H1 (cell line): ENCODE data around the gene SPATA13. TPM values are rescaled to one million over a fixed set of nuclear protein-coding genes. Genes with fewer than 3 reads are reported as not detected.

Experiments used
- CTCF ChIA-PET: fragments of 300-600 bp; sonication (Branson Sonifier 250); formaldehyde crosslinking; loops from one replicate; lab custom pipeline; 2021; ENCODE audit not compliant: partially characterized antibody; lab: Charles Lee
- POLR2A ChIA-PET: fragments of 300-600 bp; sonication (Branson Sonifier 250); formaldehyde crosslinking; loops from one replicate; lab custom pipeline; 2021; ENCODE audit warnings: inconsistent platforms; ENCODE audit not compliant: partially characterized antibody; lab: Charles Lee
- DNase-seq, 2 experiments: peaks; one replicate each; pipeline versions ENCODE4 v3.0.0 to v3.0.0-alpha.2; 2010 to 2022; ENCODE audit warnings: low spot score in 2 of 2, low read depth in 1 of 2, mixed read lengths in 1 of 2
- FAIRE-seq: peaks from 2 replicates; lab custom pipeline; 2011; peaks lifted over from hg19 to GRCh38; lab: Jason Lieb, UNC
- H2AFZ ChIP-seq: 2 replicates; pipeline ENCODE4 v1.8.1; 2012; ENCODE audit warnings: low read length, inconsistent platforms
- H2AK5ac ChIP-seq: 2 replicates; pipeline ENCODE4 v1.6.1; 2013; ENCODE audit warnings: low read depth, low read length
- H2BK120ac ChIP-seq: replicated peaks from 2 replicates; pipeline ENCODE3; 2013; ENCODE audit warnings: low read depth, low read length, inconsistent platforms
- H2BK12ac ChIP-seq: 2 replicates; pipeline ENCODE4 v1.6.1; 2013; ENCODE audit warnings: low read depth, low read length
- H2BK15ac ChIP-seq: 2 replicates; pipeline ENCODE4 v1.6.1; 2013; ENCODE audit warnings: low read length
- H2BK20ac ChIP-seq: 2 replicates; pipeline ENCODE4 v1.6.1; 2013; ENCODE audit warnings: low read length
- H2BK5ac ChIP-seq: 2 replicates; pipeline ENCODE4 v1.6.1; 2013; ENCODE audit warnings: low read depth, low read length
- H3K14ac ChIP-seq: 2 replicates; pipeline ENCODE4 v1.6.1; 2013; ENCODE audit warnings: inconsistent platforms; ENCODE audit not compliant: insufficient read length
- H3K18ac ChIP-seq: 2 replicates; pipeline ENCODE4 v1.6.1; 2013; ENCODE audit warnings: low read length; ENCODE audit errors: extremely low read depth
- H3K23ac ChIP-seq: 2 replicates; pipeline ENCODE4 v1.6.1; 2013; ENCODE audit warnings: inconsistent platforms; ENCODE audit not compliant: insufficient read length
- H3K23me2 ChIP-seq: 2 replicates; pipeline ENCODE4 v1.6.1; 2013; ENCODE audit warnings: low read depth, low read length
- H3K27ac ChIP-seq: 2 replicates; pipeline ENCODE4 v1.6.1; 2011; ENCODE audit warnings: low read depth, low read length, inconsistent platforms
- H3K27me3 ChIP-seq, 4 experiments: replicated peaks in 1 of 4; 1 replicate in 1 of 4; 2 replicates in 3 of 4; pipeline versions ENCODE4 v1.6.1 to v1.8.1; 2011 to 2013; ENCODE audit warnings: low read length in 3 of 4, mild to moderate bottlenecking in 3 of 4, inconsistent platforms in 2 of 4, mixed read lengths in 2 of 4, moderate library complexity in 1 of 4; ENCODE audit not compliant: control insufficient read depth in 3 of 4, insufficient read depth in 3 of 4; ENCODE audit errors: extremely low read depth in 1 of 4
- H3K36me3 ChIP-seq, 4 experiments: 2 replicates each; pipeline versions ENCODE4 v1.6.1 to v1.8.1; 2011 to 2013; ENCODE audit warnings: mild to moderate bottlenecking in 4 of 4, low read length in 3 of 4, moderate library complexity in 2 of 4, control low read depth in 1 of 4, inconsistent platforms in 1 of 4; ENCODE audit not compliant: insufficient read depth in 4 of 4, control insufficient read depth in 2 of 4
- H3K4ac ChIP-seq: replicated peaks from 2 replicates; pipeline ENCODE3; 2013; ENCODE audit warnings: low read length, low read depth, mixed read lengths, inconsistent platforms; ENCODE audit not compliant: insufficient read length
- H3K4me1 ChIP-seq, 4 experiments: replicated peaks in 1 of 4; 1 replicate in 1 of 4; 2 replicates in 3 of 4; pipeline versions ENCODE4 v1.6.1 to v1.8.1; 2011 to 2013; ENCODE audit warnings: low read length in 3 of 4, inconsistent platforms in 2 of 4, mixed read lengths in 1 of 4; ENCODE audit not compliant: insufficient read depth in 4 of 4, control insufficient read depth in 3 of 4
- H3K4me2 ChIP-seq, 2 experiments: 2 replicates each; pipeline versions ENCODE4 v1.6.1 to v1.8.1; 2011 to 2013; ENCODE audit warnings: low read depth in 2 of 2, low read length in 2 of 2, control low read depth in 1 of 2, inconsistent platforms in 1 of 2, mild to moderate bottlenecking in 1 of 2; ENCODE audit not compliant: insufficient read depth in 1 of 2
- H3K4me3 ChIP-seq, 4 experiments: fragments of 200-600, 300-600 bp in 1 of 4; sonication (generic), shearing (Covaris generic), sonication (Bioruptor Twin) in 1 of 4; 2 replicates each; pipeline versions ENCODE4 v1.5.1 to v1.8.1; 2011 to 2016; ENCODE audit warnings: low read length in 4 of 4, low read depth in 3 of 4, control low read depth in 2 of 4, inconsistent platforms in 2 of 4, mild to moderate bottlenecking in 2 of 4, mixed read lengths in 1 of 4, moderate library complexity in 1 of 4; ENCODE audit not compliant: insufficient read depth in 2 of 4; ENCODE audit errors: extremely low read depth in 1 of 4
- H3K56ac ChIP-seq: replicated peaks from 2 replicates; pipeline ENCODE3; 2013; ENCODE audit warnings: low read depth, mild to moderate bottlenecking, mixed read lengths, low read length, inconsistent platforms; ENCODE audit not compliant: insufficient read length
- H3K79me1 ChIP-seq: 2 replicates; pipeline ENCODE4 v1.6.1; 2013; ENCODE audit warnings: low read depth, low read length, control low read depth
- H3K79me2 ChIP-seq, 2 experiments: 2 replicates each; pipeline versions ENCODE4 v1.6.1 to v1.8.1; 2012 to 2013; ENCODE audit warnings: low read length in 2 of 2, mild to moderate bottlenecking in 2 of 2, inconsistent platforms in 1 of 2; ENCODE audit not compliant: insufficient read depth in 2 of 2, control insufficient read depth in 1 of 2
- H3K9ac ChIP-seq, 4 experiments: replicated peaks in 1 of 4; 1 replicate in 1 of 4; 2 replicates in 3 of 4; pipeline versions ENCODE4 v1.6.1 to v1.8.1; 2011 to 2013; ENCODE audit warnings: low read depth in 3 of 4, low read length in 3 of 4, control low read depth in 2 of 4, mild to moderate bottlenecking in 2 of 4, moderate library complexity in 2 of 4, inconsistent platforms in 1 of 4; ENCODE audit errors: extremely low read depth in 1 of 4
- H3K9me3 ChIP-seq, 2 experiments: 2 replicates each; pipeline versions ENCODE4 v1.6.1 to v1.8.1; 2012 to 2013; ENCODE audit warnings: mild to moderate bottlenecking in 2 of 2, moderate library complexity in 2 of 2, control low read depth in 1 of 2, inconsistent platforms in 1 of 2, low read depth in 1 of 2, low read length in 1 of 2, mixed read lengths in 1 of 2; ENCODE audit not compliant: insufficient read depth in 2 of 2
- H4K20me1 ChIP-seq, 2 experiments: replicated peaks in 1 of 2; 2 replicates each; pipeline versions ENCODE3 to v1.8.1; 2011 to 2013; ENCODE audit warnings: inconsistent platforms in 2 of 2, low read length in 2 of 2, mild to moderate bottlenecking in 1 of 2; ENCODE audit not compliant: insufficient read depth in 2 of 2, control insufficient read depth in 1 of 2
- H4K5ac ChIP-seq: 2 replicates; pipeline ENCODE4 v1.6.1; 2013; ENCODE audit warnings: low read length, low read depth, mixed read lengths, inconsistent platforms; ENCODE audit not compliant: insufficient read length
- H4K8ac ChIP-seq: 2 replicates; pipeline ENCODE4 v1.8.0; 2013; ENCODE audit warnings: mild to moderate bottlenecking, moderate library complexity, low read length, inconsistent platforms; ENCODE audit not compliant: insufficient read depth; ENCODE audit errors: extremely low read depth
- H4K91ac ChIP-seq: replicated peaks from 2 replicates; pipeline ENCODE3; 2013; ENCODE audit warnings: low read length, mixed read lengths, inconsistent platforms; ENCODE audit not compliant: insufficient read length
- CEBPB ChIP-seq: IDR thresholded peaks from 2 replicates; pipeline ENCODE4 v1.6.1; 2012; ENCODE audit warnings: low read depth, low read length
- POU5F1 ChIP-seq: IDR thresholded peaks from 2 replicates; pipeline ENCODE4 v1.6.1; 2011; ENCODE audit warnings: low read depth, mild to moderate bottlenecking, low read length, moderate library complexity
- RAD21 ChIP-seq, 2 experiments: IDR thresholded peaks in 1 of 2; conservative IDR thresholded peaks in 1 of 2; 2 replicates each; pipeline ENCODE4 v1.6.1; 2011; ENCODE audit warnings: low read depth in 2 of 2, low read length in 2 of 2, improper control_type of control experiment in 1 of 2, inconsistent platforms in 1 of 2, mild to moderate bottlenecking in 1 of 2, moderate library complexity in 1 of 2
- RBBP5 ChIP-seq: IDR thresholded peaks from 2 replicates; pipeline ENCODE4 v1.7.1; 2012; ENCODE audit warnings: low read depth, mild to moderate bottlenecking, inconsistent platforms, low read length, moderate library complexity, borderline replicate concordance
- SAP30 ChIP-seq: fragments of 300-600 bp; sonication (generic); IDR thresholded peaks from 2 replicates; pipeline ENCODE4 v1.7.1; 2012; ENCODE audit warnings: low read length, moderate library complexity, mild to moderate bottlenecking, inconsistent platforms; ENCODE audit not compliant: insufficient read depth, insufficient replicate concordance
- SRF ChIP-seq: IDR thresholded peaks from 2 replicates; pipeline ENCODE4 v1.6.1; 2011; ENCODE audit warnings: mild to moderate bottlenecking, low read depth, low read length, moderate library complexity
- TBP ChIP-seq: IDR thresholded peaks from 2 replicates; pipeline ENCODE4 v1.6.1; 2011; ENCODE audit warnings: low read depth, low read length, improper control_type of control experiment
- WGBS, 2 experiments: shearing (Covaris generic) in 1 of 2; methylation state at CpG; one replicate each; pipeline versions ENCODE4 v1.1.6 to v1.1.7; 2013 to 2015; ENCODE audit warnings: low lambda C conversion rate in 2 of 2, mixed read lengths in 2 of 2, inconsistent platforms in 1 of 2, low coverage in 1 of 2, missing lambda C conversion rate in 1 of 2; ENCODE audit not compliant: insufficient replicate concordance in 2 of 2, insufficient coverage in 1 of 2, insufficient read length in 1 of 2; ENCODE audit errors: extremely low coverage in 1 of 2, missing lambda C conversion rate in 1 of 2; 5-methylcytosine and 5-hydroxymethylcytosine counted together
- long read RNA-seq, 2 experiments: library from RNA in 1 of 2; library from capped mRNA in 1 of 2; stranded (forward); transcript quantifications; one replicate each; pipeline ENCODE4 v2.0.0, GENCODE V29; 2021; ENCODE audit warnings: inconsistent platforms in 1 of 2
- polyA minus RNA-seq, 3 experiments: library from RNA; depleted of rRNA, polyadenylated mRNA; stranded (reverse); fragments of >200 nt; gene quantifications; 1 replicate in 2 of 3; 2 replicates in 1 of 3; pipeline ENCODE4 v1.2.3, GENCODE V29; 2011
- polyA plus RNA-seq, 7 experiments: library from polyadenylated mRNA; depleted of rRNA in 3 of 7; stranded (reverse) in 5 of 7; unstranded in 2 of 7; fragments of >200 nt in 5 of 7; fragments of 200-250 nt in 2 of 7; gene quantifications; 1 replicate in 5 of 7; 2 replicates in 1 of 7; 4 replicates in 1 of 7; pipeline versions ENCODE4 v1.2.1 to v1.2.3, GENCODE V29; 2011 to 2013; ENCODE audit warnings: missing spikeins in 2 of 7, mixed read lengths in 2 of 7
- total RNA-seq: library from RNA; stranded (reverse); fragmentation: NEBNext Ultra II Directional; extraction: Animal tissue kit (Norgen Biotek cat#: 25700); gene quantifications from 2 replicates; pipeline ENCODE4 v1.2.1, GENCODE V29; 2021

SPATA13 gene
- total RNA-seq: 30.5 and 30.9 TPM in 2 replicates
- 12.6 and 17.8 TPM in 2 replicates for polyA plus RNA-seq (2011; rRNA removed)
- 13.3 TPM for polyA plus RNA-seq (2011; cell fraction: cytosol; rRNA removed)
- 16.8 TPM for polyA plus RNA-seq (2011; cell fraction: nucleus; rRNA removed)
- 7.9 to 13.8 TPM (median 10.8 TPM) in 4 replicates for polyA plus RNA-seq (2012, experiment 1 of 2)
- polyA plus RNA-seq (2012, experiment 2 of 2): 1.3 TPM
- polyA plus RNA-seq (2013, experiment 1 of 2): 12.8 TPM
- polyA plus RNA-seq (2013, experiment 2 of 2): 12.2 TPM
- polyA minus RNA-seq (2011; rRNA and poly(A)+ RNA removed): 19.4 and 28.5 TPM in 2 replicates
- 22.5 TPM for polyA minus RNA-seq (2011; cell fraction: cytosol; rRNA and poly(A)+ RNA removed)
- 40.8 TPM for polyA minus RNA-seq (2011; cell fraction: nucleus; rRNA and poly(A)+ RNA removed)
- long read RNA-seq, experiment 1, partial matches to known transcripts: 1 of 10 reads
- long read RNA-seq, experiment 1, other reads (novel, unspliced or antisense): 9 of 10 reads
- long read RNA-seq, experiment 2: 0 reads

DNA sequence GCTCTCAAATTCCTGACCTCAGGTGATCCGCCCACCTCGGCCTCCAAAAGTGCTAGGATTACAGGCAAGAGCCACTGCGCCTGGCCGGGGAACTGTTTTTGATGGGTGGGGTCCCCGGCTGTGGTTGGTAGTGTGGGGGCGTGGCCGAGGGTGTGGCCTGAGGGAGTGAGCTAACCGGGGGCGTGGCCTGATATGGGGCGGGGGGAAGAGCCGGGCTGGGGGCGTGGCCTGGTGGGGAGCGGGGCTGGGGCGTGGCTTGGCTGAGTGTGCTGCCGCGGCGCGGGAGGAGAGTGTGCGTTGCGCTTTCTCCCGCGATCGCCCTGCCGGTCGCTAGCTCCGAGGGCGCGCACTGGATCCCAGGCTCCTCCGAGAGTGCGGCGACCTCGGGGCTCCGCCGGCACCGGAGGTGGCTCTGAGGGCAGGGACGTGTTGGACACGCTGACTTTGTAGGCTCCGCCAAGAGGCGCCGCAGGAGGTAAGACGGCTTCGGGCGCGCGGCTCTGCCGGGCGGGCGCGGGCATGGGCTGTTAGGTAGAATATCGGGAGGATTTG, at the start of gene SPATA13:
SPATA13 (plus strand) TSS at position 263 of the 552 bp plus-strand sequence. CDS start 62,210 bp downstream, outside the sequence.
- peak within 1 kb of the TSS; percentile 54; the same call in 1 of the 2 replicates for H2BK5ac ChIP-seq
- no peak within 1 kb of the TSS for H3K4ac ChIP-seq
- H4K20me1 ChIP-seq: peaks cover 10 to 20% of the 10 kb centered on the region in 2 experiments
- H3K36me3 ChIP-seq: peaks cover 0 to 5% (median 1%) of the 10 kb centered on the region in 4 experiments; a peak in 2 of 8 replicates
- H2BK12ac ChIP-seq: 0 out of 2 replicates have a peak within 1 kb of the TSS, but pooled peaks have one; percentile 39
- no peak within 1 kb of the TSS; the same call in none of the 2 replicates for H3K18ac ChIP-seq
- H3K79me1 ChIP-seq: peaks cover 21% of the 10 kb centered on the region
- H3K9me3 ChIP-seq: no peaks in the 10 kb centered on the region
- ChIA-PET POLR2A (interaction anchor here (0.7 to 2.0 kb wide), 7 partner anchors 19 to 123 kb away, joined by 3 to 8 read pairs (median 3); no protein-coding TSS in a partner anchor), CTCF (interaction anchor here (1.1 to 1.8 kb wide), 7 partner anchors 15 to 657 kb away, joined by 3 to 6 read pairs (median 4); no protein-coding TSS in a partner anchor)
- no peak within 1 kb of the TSS for H2BK120ac ChIP-seq
- no peak for FAIRE-seq
- H3K4me2 ChIP-seq: peak within 1 kb of the TSS; percentile 87 to 90
- no peak within 1 kb of the TSS for H2AK5ac ChIP-seq
- H2BK15ac ChIP-seq: no peak within 1 kb of the TSS
- peak within 1 kb of the TSS; percentile 67 to 76 (median 74) for H3K9ac ChIP-seq
- H4K91ac ChIP-seq: no peak within 1 kb of the TSS
- peak within 1 kb of the TSS; percentile 84; the same call in 1 of the 2 replicates for H4K8ac ChIP-seq
- H3K14ac ChIP-seq: no peak within 1 kb of the TSS
- H3K4me3 ChIP-seq: peak within 1 kb of the TSS; percentile 76 to 91 (median 84)
- peak within 1 kb of the TSS; percentile 34 for H4K5ac ChIP-seq
- peaks cover 4 to 10% (median 6%) of the 10 kb centered on the region in 4 experiments for H3K4me1 ChIP-seq
- no peaks in the 10 kb centered on the region; a peak in 1 of 7 replicates for H3K27me3 ChIP-seq
- H3K23ac ChIP-seq: no peak within 1 kb of the TSS
- peak within 1 kb of the TSS; percentile 52; the same call in 1 of the 2 replicates for H3K27ac ChIP-seq
- no peak within 1 kb of the TSS for H3K56ac ChIP-seq
- peaks cover 15 to 40% of the 10 kb centered on the region in 2 experiments; a peak in 3 of 4 replicates for H3K79me2 ChIP-seq
- 1% methylated on average over 22 of the region's 50 CpGs; no CpG with 5 or more reads in 1 of the 2 experiments for WGBS, 2 experiments
- no peak within 1 kb of the TSS for H2BK20ac ChIP-seq
- H2AFZ ChIP-seq: peak within 1 kb of the TSS; percentile 91; the same call in 1 of the 2 replicates
- H3K23me2 ChIP-seq: peaks cover 10% of the 10 kb centered on the region; the same call in 1 of the 2 replicates
- DNase-seq: peak; percentile 87 to 98
- TF ChIP-seq TBP (peak; percentile 49; the same call in 1 of the 2 replicates), SRF (no peak), RAD21 (IDR thresholded peaks at IDR 0.05 in 1 of 2, conservative IDR thresholded peaks at IDR 0.05 in 1 of 2; ENCODE audit: low read depth in 2 of 2, low read length in 2 of 2) (no peak), POU5F1 (no peak), SAP30 (no peak), RBBP5 (peak; percentile 93), CEBPB (no peak)
